HepG2 (cell line): ENCODE data around the gene SECTM1. TPM values are rescaled to one million over a fixed set of nuclear protein-coding genes. Genes with fewer than 3 reads are reported as not detected.

Experiments used
- AKNA ChIP-seq: sonication (generic); formaldehyde crosslinking; IDR thresholded peaks from 2 replicates; pipeline ENCODE4 v1.4.0; 2020; ENCODE audit warnings: missing genetic modification reagents, borderline replicate concordance
- E2F2 ChIP-seq: sonication (generic); formaldehyde crosslinking; IDR thresholded peaks from 2 replicates; pipeline ENCODE4 v1.4.0; 2020; ENCODE audit warnings: missing genetic modification reagents, borderline replicate concordance
- ETS1 ChIP-seq: sonication (generic); formaldehyde crosslinking; IDR thresholded peaks from 2 replicates; pipeline ENCODE4 v1.4.0; 2020; ENCODE audit warnings: missing genetic modification reagents
- MAF1 ChIP-seq: sonication (generic); formaldehyde crosslinking; IDR thresholded peaks from 2 replicates; pipeline ENCODE4 v1.5.0; 2020; ENCODE audit warnings: missing genetic modification reagents, borderline replicate concordance
- MAX ChIP-seq: IDR thresholded peaks from 2 replicates; pipeline ENCODE4 v1.6.1; 2012; ENCODE audit warnings: inconsistent platforms
- MYNN ChIP-seq: sonication (generic); formaldehyde crosslinking; IDR thresholded peaks from 2 replicates; pipeline ENCODE4 v1.4.0; 2020; ENCODE audit warnings: mild to moderate bottlenecking, low read depth, missing genetic modification reagents
- SKI ChIP-seq: fragments of 450-650 bp; IDR thresholded peaks from one replicate; pipeline ENCODE4 v1.6.1; 2018; ENCODE audit warnings: mild to moderate bottlenecking; ENCODE audit not compliant: partially characterized antibody
- TFDP1 ChIP-seq: IDR thresholded peaks from 2 replicates; pipeline ENCODE4 v1.6.1; 2016; ENCODE audit warnings: missing compliant biosample characterization, missing genetic modification reagents, borderline replicate concordance
- ZNF121 ChIP-seq: sonication (generic); formaldehyde crosslinking; IDR thresholded peaks from 2 replicates; pipeline ENCODE4 v1.5.0; 2020; ENCODE audit warnings: mild to moderate bottlenecking, missing genetic modification reagents
- ZNF496 ChIP-seq: sonication (generic); formaldehyde crosslinking; IDR thresholded peaks from 2 replicates; pipeline ENCODE4 v1.8.1; 2023; ENCODE audit warnings: mild to moderate bottlenecking, moderate library complexity, missing genetic modification reagents; ENCODE audit not compliant: insufficient replicate concordance
- ZNF687 ChIP-seq: sonication (generic); formaldehyde crosslinking; IDR thresholded peaks from 2 replicates; pipeline ENCODE4 v1.5.1; 2020; ENCODE audit warnings: mild to moderate bottlenecking, missing genetic modification reagents, moderate library complexity
- ZNF768 ChIP-seq: sonication (generic); formaldehyde crosslinking; IDR thresholded peaks from 2 replicates; pipeline ENCODE4 v1.4.0; 2020; ENCODE audit warnings: missing genetic modification reagents
- polyA plus RNA-seq, 8 experiments: library from polyadenylated mRNA; depleted of rRNA in 3 of 8; stranded (reverse) in 7 of 8; unstranded in 1 of 8; fragments of >200 nt; fragmentation: Illumina TruSeq in 4 of 8; extraction: Trizol in 4 of 8; gene quantifications; 2 replicates each; pipeline versions ENCODE4 v1.2.1 to v1.2.3, GENCODE V29; 2011 to 2016; ENCODE audit warnings: low read depth in 4 of 8, missing spikeins in 1 of 8, mixed read lengths in 1 of 8; ENCODE audit not compliant: insufficient read depth in 1 of 8
- total RNA-seq, 5 experiments: library from RNA; depleted of rRNA; stranded (reverse); fragments of >200 nt; fragmentation: Illumina TruSeq; extraction: Trizol; gene quantifications; 2 replicates each; pipeline ENCODE4 v1.2.3, GENCODE V29; 2016; ENCODE audit warnings: low read depth in 1 of 5

SECTM1 gene
- total and polyA plus RNA-seq, 2 of the 13 experiments (the other 11 are each of a cell fraction or from before 2014, with no cell fraction given), result 3.5 to 5.3 TPM

GRCh38 chr17:82355770-82356427, 22.3 kb upstream of the SECTM1 start (continued):
- TF ChIP-seq ZNF496 (CRISPR knock-in tag), result no peak
- no peak for TF ChIP-seq AKNA
- no peak for TF ChIP-seq MYNN
- peak; percentile 75 for TF ChIP-seq ZNF687 (CRISPR knock-in tag)
- no peak for TF ChIP-seq ETS1 (CRISPR knock-in tag)
- 0 out of 2 replicates have a peak, but pooled peaks have one; percentile 43 for TF ChIP-seq MAF1 (CRISPR knock-in tag)
- TF ChIP-seq E2F2 (CRISPR knock-in tag), result no peak
- TF ChIP-seq TFDP1 (CRISPR knock-in tag), result 0 out of 2 replicates have a peak, but pooled peaks have one; percentile 9
- TF ChIP-seq SKI, result no peak
- 0 out of 2 replicates have a peak, but pooled peaks have one; percentile 42 for TF ChIP-seq MAX
- 0 out of 2 replicates have a peak, but pooled peaks have one; percentile 19 for TF ChIP-seq ZNF121 (CRISPR knock-in tag)
- no peak for TF ChIP-seq ZNF768
